ENCODE data around the gene OSGEP. TPM values are rescaled to one million over a fixed set of nuclear protein-coding genes. Genes with fewer than 3 reads are reported as not detected.

Gene OSGEP
- total and polyA plus RNA-seq, 2 of the 13 experiments (the other 11 are each of a cell fraction or from before 2014, with no cell fraction given), result 39.7 to 41.1 TPM

DNA sequence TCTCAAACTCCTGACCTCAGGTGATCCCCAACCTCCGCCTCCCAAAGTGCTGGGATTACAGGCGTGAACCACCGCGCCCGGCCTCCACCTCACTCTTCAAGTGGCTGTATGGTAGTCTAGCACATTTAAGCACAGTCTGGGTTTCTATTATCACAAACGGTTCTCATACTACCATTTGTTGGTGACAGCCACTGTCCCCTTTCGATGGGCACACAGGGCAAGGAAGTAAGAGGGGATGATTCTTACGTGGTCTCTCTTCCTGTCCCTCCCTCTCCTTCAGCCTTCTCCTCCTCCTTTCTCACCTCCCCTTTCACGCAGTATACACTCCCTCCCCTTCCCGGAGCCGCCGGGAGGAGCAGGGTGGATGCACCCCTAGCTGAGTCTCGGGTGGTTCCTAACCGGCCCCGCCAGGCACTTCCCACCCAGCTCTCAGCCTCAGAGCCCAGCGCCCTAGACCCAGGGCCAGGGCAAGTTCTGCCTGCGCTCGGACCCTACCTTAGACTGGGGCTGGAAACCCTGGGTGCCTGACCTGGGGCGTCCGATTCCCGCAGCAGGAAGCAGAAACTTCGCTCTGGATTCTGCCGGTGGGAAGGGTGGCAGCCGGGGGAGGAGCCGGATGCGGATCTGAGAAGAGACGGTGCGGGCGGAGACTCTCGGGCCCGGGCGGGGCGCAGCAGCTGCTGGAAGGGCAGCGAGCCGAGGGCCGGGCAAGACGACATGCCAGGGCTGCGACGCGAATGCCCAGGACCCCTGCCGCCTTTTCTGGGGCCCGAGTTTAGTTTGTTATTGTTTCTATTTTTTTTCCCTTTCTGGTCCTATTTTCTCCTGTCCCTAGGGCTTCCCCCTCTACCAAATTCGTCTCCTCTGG lies 41.5 kb downstream of the OSGEP start, which contains the start of gene TEP1 (continued):
- TF ChIP-seq CSRNP1 (CRISPR knock-in tag; IDR thresholded peaks at IDR 0.05), result peak; percentile 77
- TF ChIP-seq FOXP1 (IDR thresholded peaks at IDR 0.05), result no peak
- peak; percentile 6; the same call in 1 of the 2 replicates for TF ChIP-seq FOXP1 (CRISPR knock-in tag; IDR thresholded peaks at IDR 0.05)
- peak; percentile 86 for TF ChIP-seq ZNF678 (CRISPR knock-in tag; IDR thresholded peaks at IDR 0.05)
- no peak for TF ChIP-seq MAFG (CRISPR knock-in tag; IDR thresholded peaks at IDR 0.05)
- TF ChIP-seq, protein P1, sequence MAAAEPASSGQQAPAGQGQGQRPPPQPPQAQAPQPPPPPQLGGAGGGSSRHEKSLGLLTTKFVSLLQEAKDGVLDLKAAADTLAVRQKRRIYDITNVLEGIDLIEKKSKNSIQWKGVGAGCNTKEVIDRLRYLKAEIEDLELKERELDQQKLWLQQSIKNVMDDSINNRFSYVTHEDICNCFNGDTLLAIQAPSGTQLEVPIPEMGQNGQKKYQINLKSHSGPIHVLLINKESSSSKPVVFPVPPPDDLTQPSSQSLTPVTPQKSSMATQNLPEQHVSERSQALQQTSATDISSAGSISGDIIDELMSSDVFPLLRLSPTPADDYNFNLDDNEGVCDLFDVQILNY (CRISPR knock-in tag; conservative IDR thresholded peaks at IDR 0.05), result 0 out of 2 replicates have a peak, but pooled peaks have one; percentile 20
- no peak for TF ChIP-seq ZFP82 (CRISPR knock-in tag; IDR thresholded peaks at IDR 0.05; ENCODE audit: borderline replicate concordance)
- TF ChIP-seq FOXC1 (CRISPR knock-in tag; IDR thresholded peaks at IDR 0.05; ENCODE audit: borderline replicate concordance), result 0 out of 2 replicates have a peak, but pooled peaks have one; percentile 29
- peak; percentile 33; the same call in 1 of the 2 replicates for TF ChIP-seq ELF4 (CRISPR knock-in tag; IDR thresholded peaks at IDR 0.05; ENCODE audit: borderline replicate concordance)
- 0 out of 2 replicates have a peak, but pooled peaks have one; percentile 31 for TF ChIP-seq SP2 (CRISPR knock-in tag; IDR thresholded peaks at IDR 0.05)
- TF ChIP-seq MYC (CRISPR knock-in tag; IDR thresholded peaks at IDR 0.05; ENCODE audit: borderline replicate concordance), result peak; percentile 54
- no peak for TF ChIP-seq ZNF552 (CRISPR knock-in tag; IDR thresholded peaks at IDR 0.05; ENCODE audit: borderline replicate concordance)
- no peak for TF ChIP-seq ZNF83 (CRISPR knock-in tag; IDR thresholded peaks at IDR 0.05; ENCODE audit: borderline replicate concordance)
- TF ChIP-seq FOSL1 (CRISPR knock-in tag; IDR thresholded peaks at IDR 0.05; ENCODE audit: borderline replicate concordance), result no peak
- no peak for TF ChIP-seq ZBTB2 (CRISPR knock-in tag; IDR thresholded peaks at IDR 0.05; ENCODE audit: low read depth)
- no peak for TF ChIP-seq ZFP36L2 (CRISPR knock-in tag; IDR thresholded peaks at IDR 0.05)
- 0 out of 2 replicates have a peak, but pooled peaks have one; percentile 84 for TF ChIP-seq ZFP90 (CRISPR knock-in tag; IDR thresholded peaks at IDR 0.05; ENCODE audit: borderline replicate concordance)
- TF ChIP-seq PHF21A (CRISPR knock-in tag; IDR thresholded peaks at IDR 0.05), result peak; percentile 96
- TF ChIP-seq, protein P2, sequence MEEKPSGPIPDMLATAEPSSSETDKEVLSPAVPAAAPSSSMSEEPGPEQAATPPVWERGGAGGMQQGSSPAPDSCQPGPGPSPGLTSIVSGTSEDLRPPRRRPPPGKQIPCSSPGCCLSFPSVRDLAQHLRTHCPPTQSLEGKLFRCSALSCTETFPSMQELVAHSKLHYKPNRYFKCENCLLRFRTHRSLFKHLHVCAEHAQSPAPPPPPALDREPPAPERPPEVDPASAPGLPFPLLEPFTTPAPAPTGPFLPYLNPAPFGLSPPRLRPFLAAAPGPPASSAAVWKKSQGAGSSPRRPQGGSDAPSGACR (CRISPR knock-in tag; IDR thresholded peaks at IDR 0.05), result 0 out of 2 replicates have a peak, but pooled peaks have one; percentile 46
- TF ChIP-seq ATF1 (CRISPR knock-in tag; IDR thresholded peaks at IDR 0.05), result no peak
- no peak for TF ChIP-seq JARID2 (CRISPR knock-in tag; IDR thresholded peaks at IDR 0.05; ENCODE audit: insufficient replicate concordance)
- TF ChIP-seq SSRP1 (CRISPR knock-in tag; IDR thresholded peaks at IDR 0.05), result peak; percentile 79; the same call in 1 of the 2 replicates
- no peak for TF ChIP-seq CBX1 (IDR thresholded peaks at IDR 0.05; ENCODE audit: low read depth)
- peak; percentile 86 for TF ChIP-seq ETV5 (CRISPR knock-in tag; IDR thresholded peaks at IDR 0.05; ENCODE audit: borderline replicate concordance)
